ENCODE measurements around the gene RITA1. TPM values are rescaled to one million over a fixed set of nuclear protein-coding genes. Genes with fewer than 3 reads are reported as not detected.

RITA1 gene
- total and polyA plus RNA-seq, 2 of the 4 experiments (the other 2 are of a cell fraction) = 14.2 to 14.7 TPM

GRCh38 chr12:113241191-113242025, 55.9 kb downstream of the RITA1 start:
- no peak overlapping the region for H3K18ac ChIP-seq (ENCODE audit: low read depth, low read length)
- peak; percentile 96 for DNase-seq
- peak overlapping the region; percentile 48 for H2AK9ac ChIP-seq (replicated peaks; ENCODE audit: low read depth, low read length, poor library complexity)
- no peak overlapping the region for H4K5ac ChIP-seq (ENCODE audit: low read depth, low read length)
- H3K4me1 ChIP-seq (ENCODE audit: control insufficient read depth, insufficient read depth, low read length) = peaks cover 25% of the 10 kb centered on the region
- intact Hi-C loops (cut with micrococcal nuclease) = no loop called here
- H3K9me1 ChIP-seq (ENCODE audit: insufficient read depth, low read length) = peaks cover 25% of the 10 kb centered on the region
- dilution Hi-C loops (cut with HindIII; ENCODE audit: low sequenced_read_pairs, unreplicated experiment) = no loop called here
- 0 out of 2 replicates have a peak overlapping the region, but pooled peaks have one; percentile 27 for H3K4me2 ChIP-seq (ENCODE audit: low read depth, low read length)
- CTCF ChIA-PET = no interaction called here
- peaks cover 7% of the 10 kb centered on the region for H4K20me1 ChIP-seq (ENCODE audit: insufficient read depth, low read length)
- peak overlapping the region; percentile 88 for H3K4ac ChIP-seq (ENCODE audit: low read depth, low read length)
- peak overlapping the region; percentile 12; the same call in 1 of the 2 replicates for H3K23ac ChIP-seq (ENCODE audit: low read depth, low read length)
- H2BK15ac ChIP-seq (ENCODE audit: low read depth, low read length) = peak overlapping the region; percentile 33; the same call in 2 of the 3 replicates
- POLR2A ChIA-PET (ENCODE audit: unreplicated experiment) = no interaction called here
- WGBS, 2 experiments (ENCODE audit: extremely low coverage in 2 of 2, insufficient read length in 1 of 2) = 75% methylated on average over 3 of the region's 14 CpGs; no CpG with 5 or more reads in 1 of the 2 experiments
- TF ChIP-seq BHLHE40 (IDR thresholded peaks at IDR 0.05; ENCODE audit: low read depth, low read length) = peak; percentile 48; the same call in 1 of the 2 replicates
- TF ChIP-seq POLR2A (IDR thresholded peaks at IDR 0.05; ENCODE audit: low read depth, low read length) = no peak
- TF ChIP-seq FOS (IDR thresholded peaks at IDR 0.05; ENCODE audit: low read depth, low read length) = peak; percentile 87; the same call in 1 of the 2 replicates
- peak; percentile 54 for TF ChIP-seq NFE2L2 (IDR thresholded peaks at IDR 0.05; ENCODE audit: low read depth, low read length)
- TF ChIP-seq RFX5 (IDR thresholded peaks at IDR 0.05; ENCODE audit: low read depth, low read length) = no peak
- TF ChIP-seq CEBPB (IDR thresholded peaks at IDR 0.05; ENCODE audit: low read depth, low read length) = peak; percentile 90
- TF ChIP-seq RCOR1 (IDR thresholded peaks at IDR 0.05; ENCODE audit: insufficient replicate concordance, low read length) = peak; percentile 98
- TF ChIP-seq CTCF (conservative IDR thresholded peaks at IDR 0.05; ENCODE audit: low read depth, low read length) = no peak
- no peak for TF ChIP-seq CHD1 (IDR thresholded peaks at IDR 0.05; ENCODE audit: low read depth, low read length)
- no peak for TF ChIP-seq SMC3 (IDR thresholded peaks at IDR 0.05; ENCODE audit: low read depth, low read length)
- H3K4me3 ChIP-seq (ENCODE audit: insufficient read depth, low read depth, low read length) = no peak overlapping the region
- H4K8ac ChIP-seq (ENCODE audit: low read depth in 2 of 2, low read length in 2 of 2) = peak overlapping the region; percentile 9 to 71; a peak in 2 of 4 replicates
- H4K91ac ChIP-seq (ENCODE audit: insufficient read depth, low read depth, low read length) = peak overlapping the region; percentile 41; the same call in 1 of the 2 replicates
- ATAC-seq (ENCODE audit: low read depth) = peak; percentile 70
- no peaks in the 10 kb centered on the region for H3K9me3 ChIP-seq (ENCODE audit: control insufficient read depth, insufficient read depth, low read length)
- H2AK5ac ChIP-seq (ENCODE audit: low read depth, low read length) = peak overlapping the region; percentile 87
- H2BK5ac ChIP-seq (ENCODE audit: low read depth, low read length, poor library complexity, severe bottlenecking) = peak overlapping the region; percentile 87
- H3K27ac ChIP-seq (ENCODE audit: insufficient read depth, low read length) = peak overlapping the region; percentile 68
- peak overlapping the region; percentile 86 for H2BK120ac ChIP-seq (ENCODE audit: low read depth, low read length)
- H3K79me1 ChIP-seq (ENCODE audit: low read depth in 1 of 2, low read length in 2 of 2) = peaks cover 0 to 26% of the 10 kb centered on the region in 2 experiments; a peak in 2 of 4 replicates
- no TSS peak for BruUV-seq (replicated peaks)
- H3K36me3 ChIP-seq (ENCODE audit: control insufficient read depth, insufficient read depth, low read length) = no peaks in the 10 kb centered on the region; the same call in 1 of the 2 replicates
- H3K9ac ChIP-seq (ENCODE audit: low read depth, low read length) = no peak overlapping the region
- peak overlapping the region; percentile 52 for H2AFZ ChIP-seq (replicated peaks; ENCODE audit: low read length, poor library complexity)
- peak overlapping the region; percentile 84 for H2BK20ac ChIP-seq (ENCODE audit: low read depth, low read length)
- no peaks in the 10 kb centered on the region for H3K27me3 ChIP-seq (ENCODE audit: control insufficient read depth, insufficient read depth, low read length)
- H3K56ac ChIP-seq (ENCODE audit: extremely low read depth, insufficient read depth, low read length) = no peak overlapping the region
- H3K14ac ChIP-seq (replicated peaks; ENCODE audit: low read depth, low read length) = peak overlapping the region; percentile 17
- in situ Hi-C loops (cut with MboI; ENCODE audit: low sequenced_read_pairs) = no loop called here

Measured in IMR-90 (cell line).